ENCODE measurements around the gene IL21R.

- TF ChIP-seq TAF1 (IDR thresholded peaks at IDR 0.05; ENCODE audit: borderline replicate concordance, insufficient read depth, low read length) (no peak), POLR2AphosphoS5 (IDR thresholded peaks at IDR 0.05; ENCODE audit: low read depth, low read length) (no peak), SIN3A (IDR thresholded peaks at IDR 0.05; ENCODE audit: borderline replicate concordance, insufficient read depth, low read length) (no peak), FOXP2 (optimal IDR thresholded peaks at IDR 0.05; ENCODE audit: borderline replicate concordance, extremely low read depth, extremely low read length, insufficient read depth) (no peak)
- TF ChIP-seq, protein P1, sequence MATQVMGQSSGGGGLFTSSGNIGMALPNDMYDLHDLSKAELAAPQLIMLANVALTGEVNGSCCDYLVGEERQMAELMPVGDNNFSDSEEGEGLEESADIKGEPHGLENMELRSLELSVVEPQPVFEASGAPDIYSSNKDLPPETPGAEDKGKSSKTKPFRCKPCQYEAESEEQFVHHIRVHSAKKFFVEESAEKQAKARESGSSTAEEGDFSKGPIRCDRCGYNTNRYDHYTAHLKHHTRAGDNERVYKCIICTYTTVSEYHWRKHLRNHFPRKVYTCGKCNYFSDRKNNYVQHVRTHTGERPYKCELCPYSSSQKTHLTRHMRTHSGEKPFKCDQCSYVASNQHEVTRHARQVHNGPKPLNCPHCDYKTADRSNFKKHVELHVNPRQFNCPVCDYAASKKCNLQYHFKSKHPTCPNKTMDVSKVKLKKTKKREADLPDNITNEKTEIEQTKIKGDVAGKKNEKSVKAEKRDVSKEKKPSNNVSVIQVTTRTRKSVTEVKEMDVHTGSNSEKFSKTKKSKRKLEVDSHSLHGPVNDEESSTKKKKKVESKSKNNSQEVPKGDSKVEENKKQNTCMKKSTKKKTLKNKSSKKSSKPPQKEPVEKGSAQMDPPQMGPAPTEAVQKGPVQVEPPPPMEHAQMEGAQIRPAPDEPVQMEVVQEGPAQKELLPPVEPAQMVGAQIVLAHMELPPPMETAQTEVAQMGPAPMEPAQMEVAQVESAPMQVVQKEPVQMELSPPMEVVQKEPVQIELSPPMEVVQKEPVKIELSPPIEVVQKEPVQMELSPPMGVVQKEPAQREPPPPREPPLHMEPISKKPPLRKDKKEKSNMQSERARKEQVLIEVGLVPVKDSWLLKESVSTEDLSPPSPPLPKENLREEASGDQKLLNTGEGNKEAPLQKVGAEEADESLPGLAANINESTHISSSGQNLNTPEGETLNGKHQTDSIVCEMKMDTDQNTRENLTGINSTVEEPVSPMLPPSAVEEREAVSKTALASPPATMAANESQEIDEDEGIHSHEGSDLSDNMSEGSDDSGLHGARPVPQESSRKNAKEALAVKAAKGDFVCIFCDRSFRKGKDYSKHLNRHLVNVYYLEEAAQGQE (IDR thresholded peaks at IDR 0.05; ENCODE audit: insufficient read depth in 1 of 2, low read depth in 2 of 2, low read length in 2 of 2): no peak
Measured at GRCh38 chr16:27429981-27430441, 28.0 kb downstream of the IL21R start.

All from PFSK-1 (cell line).